T follicular helper cell (primary cell): ENCODE data around the gene RANGRF.

ENCODE experiments used
- DNase-seq: peaks from one replicate; pipeline ENCODE4 v3.0.0-alpha.2; 2020; ENCODE audit warnings: low read depth

Gene RANGRF

DNA sequence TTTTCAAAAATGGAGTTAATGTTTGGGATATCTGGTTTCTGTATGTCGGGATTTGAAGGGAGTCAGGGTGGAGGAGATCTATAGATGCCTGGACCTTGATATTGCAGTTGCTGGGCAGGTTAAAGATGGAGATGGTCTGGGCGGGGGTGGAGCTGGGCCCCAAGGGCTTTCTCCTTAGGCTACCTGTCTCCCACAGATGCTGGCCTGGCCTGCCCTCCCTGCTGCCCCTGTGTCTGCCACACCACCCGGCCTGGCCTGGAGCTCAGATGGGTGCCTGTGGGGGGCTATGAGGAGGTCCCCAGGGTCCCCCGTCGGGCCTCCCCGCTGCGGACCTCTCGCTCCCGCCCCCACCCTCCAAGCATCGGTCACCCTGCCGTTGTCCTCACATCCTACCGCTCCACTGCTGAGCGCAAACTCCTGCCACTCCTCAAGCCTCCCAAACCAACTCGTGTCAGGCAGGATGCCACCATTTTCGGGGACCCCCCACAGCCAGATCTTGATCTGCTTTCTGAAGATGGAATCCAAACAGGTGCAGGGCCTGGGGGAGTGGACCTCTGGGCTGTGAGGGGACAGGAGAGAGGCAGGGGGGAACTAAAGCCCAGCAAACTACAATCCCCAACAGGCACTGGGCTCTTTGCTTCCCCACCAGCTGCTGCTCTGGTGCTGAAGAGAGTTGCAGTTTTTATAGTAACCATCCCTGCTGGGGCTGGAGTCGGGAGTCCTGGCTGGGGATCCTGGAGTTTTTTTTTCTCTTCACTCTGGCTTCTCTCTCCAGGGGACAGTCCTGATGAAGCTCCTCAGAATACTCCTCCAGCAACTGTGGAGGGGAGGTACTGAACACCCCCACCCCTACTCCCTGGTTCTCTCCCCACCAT lies 24.5 kb downstream of the RANGRF start:
- no peak for DNase-seq

- DNase-seq, result no peak
These were observed 26.6 kb downstream of the RANGRF start for GRCh38 chr17:8314797-8315763.

DNA sequence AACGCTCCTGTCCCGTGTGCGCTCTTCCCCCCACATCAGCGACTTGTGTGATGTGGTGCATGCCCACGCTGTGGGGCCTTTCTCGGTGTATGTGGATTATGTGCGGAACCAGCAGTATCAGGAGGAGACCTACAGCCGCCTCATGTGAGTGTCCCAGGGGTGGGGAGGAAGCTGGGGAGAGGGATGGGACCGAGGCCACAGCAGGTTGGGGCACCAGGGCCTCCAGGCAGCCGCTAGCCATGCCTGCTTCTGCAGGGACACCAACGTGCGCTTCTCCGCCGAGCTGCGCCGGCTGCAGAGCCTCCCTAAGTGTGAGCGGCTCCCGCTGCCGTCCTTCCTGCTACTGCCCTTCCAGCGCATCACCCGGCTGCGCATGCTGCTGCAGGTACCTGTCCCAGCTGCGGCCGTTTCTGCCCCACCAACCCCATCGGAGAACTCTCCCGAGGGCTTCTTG lies 27.3 kb downstream of the RANGRF start:
- no peak for DNase-seq

DNA sequence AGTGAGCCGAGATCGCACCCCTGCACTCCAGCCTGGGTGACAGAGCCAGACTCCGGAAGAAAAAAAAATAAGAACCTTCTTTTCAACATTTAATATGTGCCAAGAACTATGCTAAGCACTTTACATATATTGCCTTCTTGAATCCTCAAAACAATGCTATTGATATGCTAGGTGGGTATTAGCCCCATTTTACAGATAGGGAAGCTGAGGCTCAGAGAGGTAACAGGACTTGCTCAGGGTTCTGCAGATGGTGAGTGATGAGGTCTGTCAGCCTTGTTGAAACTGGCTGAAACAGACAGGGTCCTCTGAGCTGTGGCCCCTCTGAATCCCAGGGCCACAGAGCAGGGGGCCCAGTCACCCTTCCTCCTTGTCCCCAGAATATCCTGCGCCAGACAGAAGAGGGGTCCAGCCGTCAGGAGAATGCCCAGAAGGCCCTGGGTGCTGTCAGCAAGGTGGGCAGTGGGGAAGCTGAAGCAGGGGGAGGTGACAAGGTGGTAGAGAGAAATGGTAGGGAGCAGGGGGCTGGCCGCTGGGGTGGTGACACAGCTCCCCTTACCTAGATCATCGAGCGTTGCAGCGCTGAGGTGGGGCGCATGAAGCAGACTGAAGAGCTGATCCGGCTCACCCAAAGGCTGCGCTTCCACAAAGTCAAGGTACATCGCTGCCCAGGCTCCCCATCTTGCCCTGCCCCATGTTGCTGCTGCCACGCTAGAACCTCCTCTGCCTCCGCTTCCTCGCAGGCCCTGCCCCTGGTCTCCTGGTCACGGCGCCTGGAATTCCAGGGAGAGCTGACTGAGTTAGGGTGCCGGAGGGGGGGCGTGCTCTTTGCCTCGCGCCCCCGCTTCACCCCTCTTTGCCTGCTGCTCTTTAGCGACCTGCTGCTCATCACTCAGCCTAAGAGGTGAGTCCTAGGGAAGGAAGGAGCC lies 29.8 kb downstream of the RANGRF start:
- DNase-seq, result no peak

DNA sequence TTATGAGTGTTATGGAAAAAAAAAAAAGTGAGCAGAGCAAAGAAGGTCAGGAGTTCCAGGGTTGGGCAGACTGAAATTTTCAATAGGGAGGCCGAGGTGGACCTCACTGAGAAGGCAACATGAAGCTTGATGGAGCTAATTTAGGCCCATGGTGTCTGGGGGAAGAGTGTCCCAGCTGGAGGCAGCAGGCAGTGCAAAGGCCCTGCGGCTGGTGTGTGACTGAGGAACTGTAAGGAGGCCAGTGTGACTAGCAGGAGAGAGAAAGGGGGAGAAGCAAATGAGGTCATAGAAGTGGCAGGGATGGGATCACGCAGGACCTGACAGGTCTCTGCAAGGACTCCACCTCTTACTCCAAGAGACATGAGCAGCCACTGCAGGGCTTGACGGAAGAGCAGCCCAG lies 31.8 kb downstream of the RANGRF start:
- no peak for DNase-seq

DNA sequence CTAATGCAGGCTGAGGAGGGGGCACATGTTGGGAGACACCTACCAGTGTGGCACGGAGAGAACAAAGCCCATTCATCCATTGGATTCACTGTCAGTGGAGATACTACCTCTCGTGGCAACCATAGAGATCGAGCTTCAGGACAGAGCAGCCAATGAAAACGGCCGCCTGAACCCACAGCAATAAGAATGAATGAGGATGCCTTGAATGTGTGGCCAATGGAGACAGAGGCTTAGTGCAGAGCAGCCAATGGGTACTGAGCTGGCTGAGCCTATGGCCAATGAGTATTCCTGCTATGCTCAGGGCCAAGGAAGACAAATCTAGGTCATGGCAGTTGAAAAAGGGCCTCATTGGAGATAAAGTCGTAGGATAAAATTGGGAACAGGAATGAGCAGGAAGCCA lies 32.5 kb downstream of the RANGRF start:
- no peak for DNase-seq

DNA sequence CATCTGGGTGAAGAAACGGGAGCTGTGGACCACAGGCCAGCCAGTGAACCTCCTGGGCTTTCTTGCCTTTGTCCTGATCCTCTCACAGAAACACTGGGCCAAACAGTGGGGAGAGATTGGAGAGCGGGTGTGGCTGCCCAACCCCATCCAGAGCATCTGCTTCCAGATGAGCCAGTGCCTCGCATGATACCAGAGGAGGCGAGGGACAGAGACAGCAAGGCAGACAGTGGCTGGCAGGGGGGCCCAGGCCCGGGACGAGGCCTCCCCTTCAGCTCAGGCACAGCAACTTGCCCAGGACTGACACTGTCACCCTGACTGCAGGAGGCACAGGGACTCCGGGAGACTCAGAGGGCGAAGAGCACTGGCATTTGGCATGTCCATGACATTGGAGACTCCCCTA lies 33.6 kb downstream of the RANGRF start:
- no peak for DNase-seq

DNA sequence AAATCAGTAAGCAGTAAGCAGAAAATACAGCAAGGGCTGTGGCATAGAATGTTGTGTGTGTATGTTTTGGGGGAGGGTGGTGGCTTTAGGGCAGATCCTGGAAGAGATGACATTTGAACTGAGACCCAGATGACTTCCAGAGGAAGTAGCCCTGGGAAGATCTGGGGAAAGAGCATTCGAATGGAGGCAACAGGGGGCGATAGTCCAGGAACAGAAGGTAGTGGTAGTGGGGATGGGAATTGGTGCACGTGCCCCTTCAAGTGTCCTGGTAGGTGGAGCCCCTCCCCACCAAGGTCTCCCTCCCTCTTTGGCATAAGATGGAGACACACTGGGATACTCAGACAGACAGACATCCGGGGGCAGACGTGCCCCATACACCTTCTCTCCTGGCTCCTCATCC lies 35.7 kb downstream of the RANGRF start:
- no peak for DNase-seq

- no peak for DNase-seq
These were observed 36.5 kb downstream of the RANGRF start for GRCh38 chr17:8324923-8325322.

- DNase-seq, result no peak
These were observed 38.2 kb downstream of the RANGRF start for GRCh38 chr17:8326511-8327302.

- DNase-seq, result no peak
These were observed 38.8 kb downstream of the RANGRF start for GRCh38 chr17:8327303-8327649.

- no peak for DNase-seq
These were observed 43.7 kb downstream of the RANGRF start for GRCh38 chr17:8332128-8332527.

- no peak for DNase-seq
These were observed 44.2 kb downstream of the RANGRF start for GRCh38 chr17:8332688-8333087.

- no peak for DNase-seq
These were observed 44.8 kb downstream of the RANGRF start for GRCh38 chr17:8333281-8333680.

DNA sequence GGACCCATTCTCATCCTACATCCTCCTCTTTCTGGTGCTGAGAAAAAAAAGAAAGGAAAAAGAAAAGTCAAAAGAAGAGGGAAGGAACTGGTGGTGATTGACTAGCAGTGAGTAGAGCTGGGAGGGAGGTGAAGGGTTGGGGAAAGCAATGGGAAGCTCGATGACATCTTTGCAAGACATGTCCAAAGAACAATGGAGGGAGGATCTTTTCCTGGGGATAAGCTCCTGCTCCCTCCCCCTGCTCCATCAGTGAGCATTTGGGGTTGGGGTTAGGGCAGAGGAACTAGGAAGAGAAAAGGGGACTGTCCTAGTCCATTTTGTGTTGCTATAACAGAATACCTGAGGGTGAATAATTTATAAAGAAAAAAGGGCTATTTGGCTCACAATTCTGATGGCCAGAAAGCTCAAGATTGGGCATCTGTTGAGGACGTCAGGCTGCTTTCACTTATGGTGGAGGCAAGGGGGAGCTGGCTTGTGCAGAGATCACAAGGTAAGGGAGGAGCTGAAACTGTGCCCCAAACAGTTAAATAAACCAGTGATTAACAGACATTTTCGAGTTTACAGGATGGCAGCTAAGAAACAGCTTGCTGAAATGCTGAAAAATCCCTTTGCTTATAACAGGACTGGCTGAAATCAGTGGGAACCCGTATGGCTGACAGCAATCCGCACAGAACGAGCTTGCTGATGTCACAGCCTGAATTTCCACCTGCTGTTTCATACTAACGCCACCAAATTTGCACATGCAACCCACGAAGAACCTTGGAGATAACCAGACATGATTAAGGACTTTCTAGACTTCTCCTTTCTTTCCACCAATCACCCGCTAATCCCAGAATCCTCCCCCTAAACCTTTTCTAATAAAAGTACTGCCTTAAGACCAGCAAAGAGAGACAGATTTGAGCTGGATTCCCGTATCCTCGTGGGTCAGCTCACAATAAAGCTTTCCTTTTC lies 49.6 kb downstream of the RANGRF start:
- no peak for DNase-seq

GRCh38 chr17:8338753-8339140 lies 50.3 kb downstream of the RANGRF start:
- DNase-seq, result no peak

GRCh38 chr17:8339540-8339939 lies 51.1 kb downstream of the RANGRF start, which contains the start of gene ODF4:
TSS of gene ODF4 (plus strand) at chr17:8339840. CDS start at chr17:8340052, 212 bp downstream.
- no peak for DNase-seq
